ENCODE results near the gene ASAH2. TPM values are rescaled to one million over a fixed set of nuclear protein-coding genes. Genes with fewer than 3 reads are reported as not detected.

The ASAH2 gene
- total and polyA plus RNA-seq, 2 of the 8 experiments (the other 6 are each of a cell fraction or from before 2014, with no cell fraction given), result 1.2 to 3.1 TPM

- CTCF ChIA-PET (ENCODE audit: partially characterized antibody), result interaction anchor here (1.0 to 1.4 kb wide), 2 partner anchors 13 to 24 kb away, joined by 3 to 5 read pairs; no protein-coding TSS in a partner anchor
- H2AFZ ChIP-seq (ENCODE audit: low read length), result no peak overlapping the region
- no peak overlapping the region for H3K4ac ChIP-seq (replicated peaks; ENCODE audit: insufficient read length, low read depth, low read length)
- no peak for FAIRE-seq
- no peak overlapping the region for H3K4me3 ChIP-seq (ENCODE audit: extremely low read depth in 1 of 4, insufficient read depth in 2 of 4, low read depth in 3 of 4, low read length in 4 of 4)
- H3K9ac ChIP-seq (replicated peaks in 1 of 4; ENCODE audit: extremely low read depth in 1 of 4, low read depth in 3 of 4, low read length in 3 of 4), result no peak overlapping the region
- H3K79me1 ChIP-seq (ENCODE audit: low read depth, low read length), result no peaks in the 10 kb centered on the region
- H2BK12ac ChIP-seq (ENCODE audit: low read depth, low read length), result no peak overlapping the region
- H4K5ac ChIP-seq (ENCODE audit: insufficient read length, low read depth, low read length), result no peak overlapping the region
- H3K4me1 ChIP-seq (replicated peaks in 1 of 4; ENCODE audit: control insufficient read depth in 3 of 4, insufficient read depth in 4 of 4, low read length in 3 of 4), result no peaks in the 10 kb centered on the region
- H3K4me2 ChIP-seq (ENCODE audit: insufficient read depth in 1 of 2, low read depth in 2 of 2, low read length in 2 of 2), result no peak overlapping the region
- H2BK20ac ChIP-seq (ENCODE audit: low read length), result no peak overlapping the region
- H3K56ac ChIP-seq (replicated peaks; ENCODE audit: insufficient read length, low read depth, low read length), result no peak overlapping the region
- no peaks in the 10 kb centered on the region for H3K23me2 ChIP-seq (ENCODE audit: low read depth, low read length)
- no peak overlapping the region for H2BK5ac ChIP-seq (ENCODE audit: low read depth, low read length)
- POLR2A ChIA-PET (ENCODE audit: partially characterized antibody), result no interaction called here
- no peaks in the 10 kb centered on the region for H4K20me1 ChIP-seq (replicated peaks in 1 of 2; ENCODE audit: control insufficient read depth in 1 of 2, insufficient read depth in 2 of 2, low read length in 2 of 2)
- no peak overlapping the region for H3K27ac ChIP-seq (ENCODE audit: low read depth, low read length)
- H3K36me3 ChIP-seq (ENCODE audit: control insufficient read depth in 2 of 4, insufficient read depth in 4 of 4, low read length in 3 of 4), result no peaks in the 10 kb centered on the region
- H2BK15ac ChIP-seq (ENCODE audit: low read length), result no peak overlapping the region
- no peak overlapping the region for H4K8ac ChIP-seq (ENCODE audit: extremely low read depth, insufficient read depth, low read length)
- TF ChIP-seq EGR1 (IDR thresholded peaks at IDR 0.05; ENCODE audit: borderline replicate concordance, low read depth, low read length), result no peak
- no peak for TF ChIP-seq NRF1 (IDR thresholded peaks at IDR 0.05; ENCODE audit: low read depth, low read length)
- no peak for TF ChIP-seq TEAD4 (IDR thresholded peaks at IDR 0.05; ENCODE audit: low read depth, low read length)
- no peak for TF ChIP-seq RNF2 (IDR thresholded peaks at IDR 0.05; ENCODE audit: borderline replicate concordance, low read depth, low read length, missing control alignments, poor library complexity, severe bottlenecking)
- no peak for TF ChIP-seq POLR2A (IDR thresholded peaks at IDR 0.05; ENCODE audit: control extremely low read depth in 1 of 2, low read depth in 2 of 2, low read length in 2 of 2)
- TF ChIP-seq SAP30 (IDR thresholded peaks at IDR 0.05; ENCODE audit: insufficient read depth, insufficient replicate concordance, low read length), result no peak
- no peak for TF ChIP-seq HDAC6 (IDR thresholded peaks at IDR 0.05; ENCODE audit: low read depth, low read length)
- TF ChIP-seq POU5F1 (IDR thresholded peaks at IDR 0.05; ENCODE audit: low read depth, low read length), result no peak
- no peak for TF ChIP-seq ZNF274 (IDR thresholded peaks at IDR 0.05; ENCODE audit: borderline replicate concordance, extremely low read depth, low read length)
- no peak overlapping the region for H3K18ac ChIP-seq (ENCODE audit: extremely low read depth, low read length)
- no peak for DNase-seq (ENCODE audit: low read depth in 1 of 2, low spot score in 2 of 2)
- no peak overlapping the region for H3K14ac ChIP-seq (ENCODE audit: insufficient read length)
- no peak overlapping the region for H4K91ac ChIP-seq (replicated peaks; ENCODE audit: insufficient read length, low read length)
- no peaks in the 10 kb centered on the region for H3K79me2 ChIP-seq (ENCODE audit: control insufficient read depth in 1 of 2, insufficient read depth in 2 of 2, low read length in 2 of 2)
- H2AK5ac ChIP-seq (ENCODE audit: low read depth, low read length), result no peak overlapping the region
- H3K27me3 ChIP-seq (replicated peaks in 1 of 4; ENCODE audit: control insufficient read depth in 3 of 4, extremely low read depth in 1 of 4, insufficient read depth in 3 of 4, low read length in 3 of 4), result no peaks in the 10 kb centered on the region
- H3K23ac ChIP-seq (ENCODE audit: insufficient read length), result no peak overlapping the region
- no peaks in the 10 kb centered on the region for H3K9me3 ChIP-seq (ENCODE audit: insufficient read depth in 2 of 2, low read depth in 1 of 2, low read length in 1 of 2)
- H2BK120ac ChIP-seq (replicated peaks; ENCODE audit: low read depth, low read length), result no peak overlapping the region
Observed at GRCh38 chr10:50210876-50211275, 40.4 kb downstream of the ASAH2 start.
